ENCODE results near the gene SPNS1.
"Not testable (repeated sequence)": the region's sequence is repeated elsewhere in the genome, so short reads cannot be mapped to it uniquely, and the experiment has no call there.

SPNS1 gene

GRCh38 chr16:28951410-28951943 is 23.1 kb upstream of the SPNS1 start:
- no peak for DNase-seq (ENCODE audit: low read depth, low spot score)

- no peak for DNase-seq (ENCODE audit: low read depth, low spot score)
Observed at GRCh38 chr16:28958216-28958615, 16.4 kb upstream of the SPNS1 start.

GRCh38 chr16:28958836-28959235 is 15.7 kb upstream of the SPNS1 start:
- no peak for DNase-seq (ENCODE audit: low read depth, low spot score)

- DNase-seq (ENCODE audit: low read depth, low spot score), result no peak
Observed at GRCh38 chr16:28964072-28964471, 10.5 kb upstream of the SPNS1 start.

- DNase-seq (ENCODE audit: low read depth, low spot score), result no peak
Observed at GRCh38 chr16:28964496-28964895, 10.1 kb upstream of the SPNS1 start.

GRCh38 chr16:28967156-28967555 is 7.4 kb upstream of the SPNS1 start:
- DNase-seq (ENCODE audit: low read depth, low spot score), result no peak

- not testable (repeated sequence) for DNase-seq (ENCODE audit: low read depth, low spot score)
Observed at GRCh38 chr16:28969696-28970095, 4.9 kb upstream of the SPNS1 start.

- peak; percentile 82 for DNase-seq (ENCODE audit: low read depth, low spot score)
Observed at GRCh38 chr16:28974007-28974436, 556 bp upstream of the SPNS1 start.

GRCh38 chr16:28975158-28975599 is 601 bp downstream of the SPNS1 start:
- no peak for DNase-seq (ENCODE audit: low read depth, low spot score)

GRCh38 chr16:28977703-28978662 is 3.4 kb downstream of the SPNS1 start:
- DNase-seq (ENCODE audit: low read depth, low spot score), result peak; percentile 39

- DNase-seq (ENCODE audit: low read depth, low spot score), result peak; percentile 37
Observed at GRCh38 chr16:28980330-28980729, 5.8 kb downstream of the SPNS1 start.

- DNase-seq (ENCODE audit: low read depth, low spot score), result no peak
Observed at GRCh38 chr16:28980929-28981328, 6.4 kb downstream of the SPNS1 start.

GRCh38 chr16:28981517-28981916 is 6.9 kb downstream of the SPNS1 start:
- peak; percentile 79 for DNase-seq (ENCODE audit: low read depth, low spot score)

GRCh38 chr16:28982418-28982817 is 7.8 kb downstream of the SPNS1 start:
- no peak for DNase-seq (ENCODE audit: low read depth, low spot score)

GRCh38 chr16:28982949-28983348 is 8.4 kb downstream of the SPNS1 start:
- no peak for DNase-seq (ENCODE audit: low read depth, low spot score)

GRCh38 chr16:28983644-28984043 is 9.1 kb downstream of the SPNS1 start:
- no peak for DNase-seq (ENCODE audit: low read depth, low spot score)

GRCh38 chr16:28984091-28984490 is 9.5 kb downstream of the SPNS1 start:
- DNase-seq (ENCODE audit: low read depth, low spot score), result no peak

- DNase-seq (ENCODE audit: low read depth, low spot score), result no peak
Observed at GRCh38 chr16:28984619-28985135, 10.1 kb downstream of the SPNS1 start, which contains the start of gene LAT. Gene LAT (plus strand): TSS chr16:28985052. CDS start chr16:28985418, 366 bp downstream.

GRCh38 chr16:28985211-28986041 is 10.8 kb downstream of the SPNS1 start:
- DNase-seq (ENCODE audit: low read depth, low spot score), result no peak

GRCh38 chr16:28986046-28986445 is 11.5 kb downstream of the SPNS1 start:
- DNase-seq (ENCODE audit: low read depth, low spot score), result no peak

- DNase-seq (ENCODE audit: low read depth, low spot score), result no peak
Observed at GRCh38 chr16:28986492-28986891, 11.9 kb downstream of the SPNS1 start.

Measured in ELF-1 (cell line).